H1 (cell line): ENCODE data around the gene ARF4. TPM values are rescaled to one million over a fixed set of nuclear protein-coding genes. Genes with fewer than 3 reads are reported as not detected.

Experiments used
- CTCF ChIA-PET: fragments of 300-600 bp; sonication (Branson Sonifier 250); formaldehyde crosslinking; loops from one replicate; lab custom pipeline; 2021; ENCODE audit not compliant: partially characterized antibody; lab: Charles Lee
- POLR2A ChIA-PET: fragments of 300-600 bp; sonication (Branson Sonifier 250); formaldehyde crosslinking; loops from one replicate; lab custom pipeline; 2021; ENCODE audit warnings: inconsistent platforms; ENCODE audit not compliant: partially characterized antibody; lab: Charles Lee
- DNase-seq, 2 experiments: peaks; one replicate each; pipeline versions ENCODE4 v3.0.0 to v3.0.0-alpha.2; 2010 to 2022; ENCODE audit warnings: low spot score in 2 of 2, low read depth in 1 of 2, mixed read lengths in 1 of 2
- FAIRE-seq: peaks from 2 replicates; lab custom pipeline; 2011; peaks lifted over from hg19 to GRCh38; lab: Jason Lieb, UNC
- H2AFZ ChIP-seq: 2 replicates; pipeline ENCODE4 v1.8.1; 2012; ENCODE audit warnings: low read length, inconsistent platforms
- H2AK5ac ChIP-seq: 2 replicates; pipeline ENCODE4 v1.6.1; 2013; ENCODE audit warnings: low read depth, low read length
- H2BK120ac ChIP-seq: replicated peaks from 2 replicates; pipeline ENCODE3; 2013; ENCODE audit warnings: low read depth, low read length, inconsistent platforms
- H2BK12ac ChIP-seq: 2 replicates; pipeline ENCODE4 v1.6.1; 2013; ENCODE audit warnings: low read depth, low read length
- H2BK15ac ChIP-seq: 2 replicates; pipeline ENCODE4 v1.6.1; 2013; ENCODE audit warnings: low read length
- H2BK20ac ChIP-seq: 2 replicates; pipeline ENCODE4 v1.6.1; 2013; ENCODE audit warnings: low read length
- H2BK5ac ChIP-seq: 2 replicates; pipeline ENCODE4 v1.6.1; 2013; ENCODE audit warnings: low read depth, low read length
- H3K14ac ChIP-seq: 2 replicates; pipeline ENCODE4 v1.6.1; 2013; ENCODE audit warnings: inconsistent platforms; ENCODE audit not compliant: insufficient read length
- H3K18ac ChIP-seq: 2 replicates; pipeline ENCODE4 v1.6.1; 2013; ENCODE audit warnings: low read length; ENCODE audit errors: extremely low read depth
- H3K23ac ChIP-seq: 2 replicates; pipeline ENCODE4 v1.6.1; 2013; ENCODE audit warnings: inconsistent platforms; ENCODE audit not compliant: insufficient read length
- H3K23me2 ChIP-seq: 2 replicates; pipeline ENCODE4 v1.6.1; 2013; ENCODE audit warnings: low read depth, low read length
- H3K27ac ChIP-seq: 2 replicates; pipeline ENCODE4 v1.6.1; 2011; ENCODE audit warnings: low read depth, low read length, inconsistent platforms
- H3K27me3 ChIP-seq, 4 experiments: replicated peaks in 1 of 4; 1 replicate in 1 of 4; 2 replicates in 3 of 4; pipeline versions ENCODE4 v1.6.1 to v1.8.1; 2011 to 2013; ENCODE audit warnings: low read length in 3 of 4, mild to moderate bottlenecking in 3 of 4, inconsistent platforms in 2 of 4, mixed read lengths in 2 of 4, moderate library complexity in 1 of 4; ENCODE audit not compliant: control insufficient read depth in 3 of 4, insufficient read depth in 3 of 4; ENCODE audit errors: extremely low read depth in 1 of 4
- H3K36me3 ChIP-seq, 4 experiments: 2 replicates each; pipeline versions ENCODE4 v1.6.1 to v1.8.1; 2011 to 2013; ENCODE audit warnings: mild to moderate bottlenecking in 4 of 4, low read length in 3 of 4, moderate library complexity in 2 of 4, control low read depth in 1 of 4, inconsistent platforms in 1 of 4; ENCODE audit not compliant: insufficient read depth in 4 of 4, control insufficient read depth in 2 of 4
- H3K4ac ChIP-seq: replicated peaks from 2 replicates; pipeline ENCODE3; 2013; ENCODE audit warnings: low read length, low read depth, mixed read lengths, inconsistent platforms; ENCODE audit not compliant: insufficient read length
- H3K4me1 ChIP-seq, 4 experiments: replicated peaks in 1 of 4; 1 replicate in 1 of 4; 2 replicates in 3 of 4; pipeline versions ENCODE4 v1.6.1 to v1.8.1; 2011 to 2013; ENCODE audit warnings: low read length in 3 of 4, inconsistent platforms in 2 of 4, mixed read lengths in 1 of 4; ENCODE audit not compliant: insufficient read depth in 4 of 4, control insufficient read depth in 3 of 4
- H3K4me2 ChIP-seq, 2 experiments: 2 replicates each; pipeline versions ENCODE4 v1.6.1 to v1.8.1; 2011 to 2013; ENCODE audit warnings: low read depth in 2 of 2, low read length in 2 of 2, control low read depth in 1 of 2, inconsistent platforms in 1 of 2, mild to moderate bottlenecking in 1 of 2; ENCODE audit not compliant: insufficient read depth in 1 of 2
- H3K4me3 ChIP-seq, 4 experiments: fragments of 200-600, 300-600 bp in 1 of 4; sonication (generic), shearing (Covaris generic), sonication (Bioruptor Twin) in 1 of 4; 2 replicates each; pipeline versions ENCODE4 v1.5.1 to v1.8.1; 2011 to 2016; ENCODE audit warnings: low read length in 4 of 4, low read depth in 3 of 4, control low read depth in 2 of 4, inconsistent platforms in 2 of 4, mild to moderate bottlenecking in 2 of 4, mixed read lengths in 1 of 4, moderate library complexity in 1 of 4; ENCODE audit not compliant: insufficient read depth in 2 of 4; ENCODE audit errors: extremely low read depth in 1 of 4
- H3K56ac ChIP-seq: replicated peaks from 2 replicates; pipeline ENCODE3; 2013; ENCODE audit warnings: low read depth, mild to moderate bottlenecking, mixed read lengths, low read length, inconsistent platforms; ENCODE audit not compliant: insufficient read length
- H3K79me1 ChIP-seq: 2 replicates; pipeline ENCODE4 v1.6.1; 2013; ENCODE audit warnings: low read depth, low read length, control low read depth
- H3K79me2 ChIP-seq, 2 experiments: 2 replicates each; pipeline versions ENCODE4 v1.6.1 to v1.8.1; 2012 to 2013; ENCODE audit warnings: low read length in 2 of 2, mild to moderate bottlenecking in 2 of 2, inconsistent platforms in 1 of 2; ENCODE audit not compliant: insufficient read depth in 2 of 2, control insufficient read depth in 1 of 2
- H3K9ac ChIP-seq, 4 experiments: replicated peaks in 1 of 4; 1 replicate in 1 of 4; 2 replicates in 3 of 4; pipeline versions ENCODE4 v1.6.1 to v1.8.1; 2011 to 2013; ENCODE audit warnings: low read depth in 3 of 4, low read length in 3 of 4, control low read depth in 2 of 4, mild to moderate bottlenecking in 2 of 4, moderate library complexity in 2 of 4, inconsistent platforms in 1 of 4; ENCODE audit errors: extremely low read depth in 1 of 4
- H3K9me3 ChIP-seq, 2 experiments: 2 replicates each; pipeline versions ENCODE4 v1.6.1 to v1.8.1; 2012 to 2013; ENCODE audit warnings: mild to moderate bottlenecking in 2 of 2, moderate library complexity in 2 of 2, control low read depth in 1 of 2, inconsistent platforms in 1 of 2, low read depth in 1 of 2, low read length in 1 of 2, mixed read lengths in 1 of 2; ENCODE audit not compliant: insufficient read depth in 2 of 2
- H4K20me1 ChIP-seq, 2 experiments: replicated peaks in 1 of 2; 2 replicates each; pipeline versions ENCODE3 to v1.8.1; 2011 to 2013; ENCODE audit warnings: inconsistent platforms in 2 of 2, low read length in 2 of 2, mild to moderate bottlenecking in 1 of 2; ENCODE audit not compliant: insufficient read depth in 2 of 2, control insufficient read depth in 1 of 2
- H4K5ac ChIP-seq: 2 replicates; pipeline ENCODE4 v1.6.1; 2013; ENCODE audit warnings: low read length, low read depth, mixed read lengths, inconsistent platforms; ENCODE audit not compliant: insufficient read length
- H4K8ac ChIP-seq: 2 replicates; pipeline ENCODE4 v1.8.0; 2013; ENCODE audit warnings: mild to moderate bottlenecking, moderate library complexity, low read length, inconsistent platforms; ENCODE audit not compliant: insufficient read depth; ENCODE audit errors: extremely low read depth
- H4K91ac ChIP-seq: replicated peaks from 2 replicates; pipeline ENCODE3; 2013; ENCODE audit warnings: low read length, mixed read lengths, inconsistent platforms; ENCODE audit not compliant: insufficient read length
- BCL11A ChIP-seq, 2 experiments: IDR thresholded peaks; one replicate each; pipeline ENCODE4 v1.6.1; 2011; ENCODE audit warnings: low read depth in 2 of 2, low read length in 2 of 2, mild to moderate bottlenecking in 2 of 2
- BRCA1 ChIP-seq: IDR thresholded peaks from 2 replicates; pipeline ENCODE4 v1.6.1; 2012; ENCODE audit warnings: low read depth, low read length, improper control_type of control experiment
- CHD2 ChIP-seq: IDR thresholded peaks from 2 replicates; pipeline ENCODE4 v1.6.1; 2012; ENCODE audit warnings: low read length, improper control_type of control experiment
- CREB1 ChIP-seq: IDR thresholded peaks from 2 replicates; pipeline ENCODE4 v1.6.1; 2012; ENCODE audit warnings: inconsistent platforms
- EGR1 ChIP-seq: IDR thresholded peaks from 2 replicates; pipeline ENCODE4 v1.6.1; 2011; ENCODE audit warnings: low read depth, low read length, borderline replicate concordance
- RFX5 ChIP-seq: IDR thresholded peaks from 2 replicates; pipeline ENCODE4 v1.6.1; 2011; ENCODE audit warnings: low read depth, low read length, improper control_type of control experiment, borderline replicate concordance
- SP1 ChIP-seq: IDR thresholded peaks from 2 replicates; pipeline ENCODE4 v1.6.1; 2011; ENCODE audit warnings: low read depth, low read length
- TCF12 ChIP-seq: IDR thresholded peaks from 2 replicates; pipeline ENCODE4 v1.6.1; 2011; ENCODE audit warnings: low read depth, mild to moderate bottlenecking, low read length
- YY1 ChIP-seq: IDR thresholded peaks from 2 replicates; pipeline ENCODE4 v1.6.1; 2011; ENCODE audit warnings: low read depth, mild to moderate bottlenecking, low read length
- WGBS, 2 experiments: shearing (Covaris generic) in 1 of 2; methylation state at CpG; one replicate each; pipeline versions ENCODE4 v1.1.6 to v1.1.7; 2013 to 2015; ENCODE audit warnings: low lambda C conversion rate in 2 of 2, mixed read lengths in 2 of 2, inconsistent platforms in 1 of 2, low coverage in 1 of 2, missing lambda C conversion rate in 1 of 2; ENCODE audit not compliant: insufficient replicate concordance in 2 of 2, insufficient coverage in 1 of 2, insufficient read length in 1 of 2; ENCODE audit errors: extremely low coverage in 1 of 2, missing lambda C conversion rate in 1 of 2; 5-methylcytosine and 5-hydroxymethylcytosine counted together
- polyA plus RNA-seq, 7 experiments: library from polyadenylated mRNA; depleted of rRNA in 3 of 7; stranded (reverse) in 5 of 7; unstranded in 2 of 7; fragments of >200 nt in 5 of 7; fragments of 200-250 nt in 2 of 7; gene quantifications; 1 replicate in 5 of 7; 2 replicates in 1 of 7; 4 replicates in 1 of 7; pipeline versions ENCODE4 v1.2.1 to v1.2.3, GENCODE V29; 2011 to 2013; ENCODE audit warnings: missing spikeins in 2 of 7, mixed read lengths in 2 of 7
- total RNA-seq: library from RNA; stranded (reverse); fragmentation: NEBNext Ultra II Directional; extraction: Animal tissue kit (Norgen Biotek cat#: 25700); gene quantifications from 2 replicates; pipeline ENCODE4 v1.2.1, GENCODE V29; 2021
- TF ChIP-seq, protein P1 (sequence below): IDR thresholded peaks from 2 replicates; pipeline ENCODE4 v1.6.1; 2011; ENCODE audit warnings: low read length, improper control_type of control experiment
- TF ChIP-seq, protein P2 (sequence below): IDR thresholded peaks from 2 replicates; pipeline ENCODE4 v1.6.1; 2012; ENCODE audit warnings: inconsistent platforms

ARF4 gene
- total and polyA plus RNA-seq, 2 of the 8 experiments (the other 6 are each of a cell fraction or from before 2014, with no cell fraction given) = 138 to 165 TPM

DNA sequence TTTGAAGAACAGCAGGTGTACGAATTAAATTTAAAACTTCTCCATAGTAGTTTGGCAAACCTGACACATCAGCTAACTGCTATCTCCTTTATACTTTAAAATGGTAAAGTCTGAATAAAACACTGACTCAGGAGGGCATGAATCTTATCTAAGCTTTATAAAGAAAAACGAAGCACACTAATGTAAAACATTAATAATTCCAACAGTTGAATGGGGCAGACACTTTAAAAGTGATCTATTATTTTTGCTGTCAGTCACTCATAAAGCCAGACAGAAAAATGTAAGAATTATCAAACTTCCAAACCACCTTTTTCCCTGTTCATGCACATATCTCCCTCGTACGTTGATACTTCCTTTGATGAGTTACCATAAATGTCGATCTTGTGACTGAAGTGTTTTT is 2.6 kb downstream of the ARF4 start:
- Histone ChIP-seq H3K23ac (no peak overlapping the region), H4K5ac (no peak overlapping the region), H3K18ac (no peak overlapping the region), H3K9ac (no peak overlapping the region), H3K4me1 (peaks cover 0 to 5% (median 1%) of the 10 kb centered on the region in 4 experiments; a peak in 3 of 7 replicates), H2AFZ (no peak overlapping the region), H2AK5ac (no peak overlapping the region), H3K4me2 (peak overlapping the region; percentile 65 to 74; a peak in 3 of 4 replicates), H2BK5ac (no peak overlapping the region), H3K9me3 (no peaks in the 10 kb centered on the region), H3K23me2 (peaks cover 7% of the 10 kb centered on the region; the same call in 1 of the 2 replicates), H3K4me3 (peak overlapping the region in 1 of 4 experiments; percentile 93; a peak in 2 of 8 replicates), H2BK15ac (no peak overlapping the region), H3K56ac (no peak overlapping the region), H4K91ac (no peak overlapping the region), H3K79me1 (peaks cover 2% of the 10 kb centered on the region; the same call in 1 of the 2 replicates), H3K36me3 (no peaks in the 10 kb centered on the region; a peak in 1 of 8 replicates), H3K14ac (no peak overlapping the region), H2BK12ac (no peak overlapping the region), H3K79me2 (peaks cover 45 to 73% of the 10 kb centered on the region in 2 experiments), H4K20me1 (peaks cover 12 to 14% of the 10 kb centered on the region in 2 experiments), H4K8ac (no peak overlapping the region), H3K27me3 (no peaks in the 10 kb centered on the region), H2BK20ac (no peak overlapping the region), H3K27ac (no peak overlapping the region), H3K4ac (no peak overlapping the region), H2BK120ac (no peak overlapping the region)
- TF ChIP-seq SP1 (no peak), EGR1 (no peak), TCF12 (no peak), YY1 (no peak), CHD2 (no peak), CREB1 (no peak), BRCA1 (no peak), BCL11A (IDR thresholded peaks at IDR 0.05; ENCODE audit: low read depth in 2 of 2, low read length in 2 of 2) (no peak), RFX5 (no peak)
- TF ChIP-seq, protein P1, sequence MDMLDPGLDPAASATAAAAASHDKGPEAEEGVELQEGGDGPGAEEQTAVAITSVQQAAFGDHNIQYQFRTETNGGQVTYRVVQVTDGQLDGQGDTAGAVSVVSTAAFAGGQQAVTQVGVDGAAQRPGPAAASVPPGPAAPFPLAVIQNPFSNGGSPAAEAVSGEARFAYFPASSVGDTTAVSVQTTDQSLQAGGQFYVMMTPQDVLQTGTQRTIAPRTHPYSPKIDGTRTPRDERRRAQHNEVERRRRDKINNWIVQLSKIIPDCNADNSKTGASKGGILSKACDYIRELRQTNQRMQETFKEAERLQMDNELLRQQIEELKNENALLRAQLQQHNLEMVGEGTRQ = no peak
- TF ChIP-seq, protein P2, sequence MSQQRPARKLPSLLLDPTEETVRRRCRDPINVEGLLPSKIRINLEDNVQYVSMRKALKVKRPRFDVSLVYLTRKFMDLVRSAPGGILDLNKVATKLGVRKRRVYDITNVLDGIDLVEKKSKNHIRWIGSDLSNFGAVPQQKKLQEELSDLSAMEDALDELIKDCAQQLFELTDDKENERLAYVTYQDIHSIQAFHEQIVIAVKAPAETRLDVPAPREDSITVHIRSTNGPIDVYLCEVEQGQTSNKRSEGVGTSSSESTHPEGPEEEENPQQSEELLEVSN = no peak
- WGBS, 2 experiments = 90% methylated on average over 5 of the region's 5 CpGs; no CpG with 5 or more reads in 1 of the 2 experiments
- ChIA-PET CTCF (interaction anchor here (0.6 to 1.3 kb wide), 2 partner anchors 13 to 428 kb away, joined by 3 to 4 read pairs; no protein-coding TSS in a partner anchor), POLR2A (interaction anchor here (0.7 to 2.6 kb wide), 6 partner anchors 16 to 806 kb away, joined by 3 to 8 read pairs (median 4); partner anchors contain the start of gene PDE12)
- no peak for FAIRE-seq
- no peak for DNase-seq
